Fibroblast of skin of right quadriceps (primary cell): Measurements from ENCODE around the gene IL36RN.
"Not testable (repeated sequence)": the region's sequence is repeated elsewhere in the genome, so short reads cannot be mapped to it uniquely, and the experiment has no call there.

ENCODE experiments used
- DNase-seq: peaks from one replicate; pipeline ENCODE4 v3.0.0-alpha.2; 2013

IL36RN gene

GRCh38 chr2:113075600-113075999, 16.6 kb downstream of the IL36RN start:
- DNase-seq: no peak

- DNase-seq: no peak
Observed at GRCh38 chr2:113076954-113077669, 18.1 kb downstream of the IL36RN start.

GRCh38 chr2:113077921-113078320, 18.9 kb downstream of the IL36RN start:
- no peak for DNase-seq

GRCh38 chr2:113078350-113078839, 19.4 kb downstream of the IL36RN start:
- peak; percentile 4 for DNase-seq

- DNase-seq: no peak
Observed at GRCh38 chr2:113079131-113079530, 20.1 kb downstream of the IL36RN start.

- DNase-seq: peak; percentile 22
Observed at GRCh38 chr2:113080134-113080533, 21.1 kb downstream of the IL36RN start.

GRCh38 chr2:113081488-113082210, 22.7 kb downstream of the IL36RN start:
- no peak for DNase-seq

- DNase-seq: no peak
Observed at GRCh38 chr2:113083296-113083695, 24.3 kb downstream of the IL36RN start.

GRCh38 chr2:113084249-113085000, 25.4 kb downstream of the IL36RN start:
- peak; percentile 8 for DNase-seq

- no peak for DNase-seq
Observed at GRCh38 chr2:113085542-113085941, 26.5 kb downstream of the IL36RN start.

GRCh38 chr2:113088213-113088992, 29.4 kb downstream of the IL36RN start:
- no peak for DNase-seq

GRCh38 chr2:113089916-113090315, 30.9 kb downstream of the IL36RN start:
- DNase-seq: no peak

GRCh38 chr2:113091231-113091896, 32.4 kb downstream of the IL36RN start:
- no peak for DNase-seq

GRCh38 chr2:113092864-113093612, 34.0 kb downstream of the IL36RN start:
- DNase-seq: no peak

- no peak for DNase-seq
Observed at GRCh38 chr2:113093613-113093977, 34.6 kb downstream of the IL36RN start.

- DNase-seq: not testable (repeated sequence)
Observed at GRCh38 chr2:113096306-113096705, 37.3 kb downstream of the IL36RN start.

GRCh38 chr2:113096842-113097618, 38.0 kb downstream of the IL36RN start:
- not testable (repeated sequence) for DNase-seq

GRCh38 chr2:113098041-113098440, 39.0 kb downstream of the IL36RN start:
- no peak for DNase-seq

GRCh38 chr2:113098532-113098931, 39.5 kb downstream of the IL36RN start:
- DNase-seq: no peak

- no peak for DNase-seq
Observed at GRCh38 chr2:113102133-113102532, 43.1 kb downstream of the IL36RN start.

- no peak for DNase-seq
Observed at GRCh38 chr2:113103277-113103676, 44.3 kb downstream of the IL36RN start.
